Natural killer cell (primary cell): ENCODE data around the gene ZMAT5. TPM values are rescaled to one million over a fixed set of nuclear protein-coding genes. Genes with fewer than 3 reads are reported as not detected.
A peak's percentile ranks its signal among the peaks of the same experiment; 100 is the strongest.

ENCODE experiments used
- ATAC-seq, 3 donors: fragments of 150-1000 bp in 2 of 3; fragments of 200-7000 bp in 1 of 3; cut with Tn5 transposase; 1 replicate in 1 of 3; 2 replicates in 2 of 3; pipeline ENCODE4 v1.10.0; 2021; ENCODE audit warnings: mild to moderate bottlenecking in 2 of 3, moderate library complexity in 2 of 3
- DNase-seq, 2 donors: peaks; one replicate each; pipeline versions ENCODE4 v3.0.0 to v3.0.0-alpha.2; 2013 to 2021; ENCODE audit warnings: mixed read lengths in 1 of 2
- H3K27ac ChIP-seq: one replicate; pipeline ENCODE4 v1.5.1; 2013; ENCODE audit warnings: mild to moderate bottlenecking, low read length
- H3K27me3 ChIP-seq: one replicate; pipeline ENCODE4 v1.6.1; 2013; ENCODE audit warnings: low read length; ENCODE audit not compliant: control insufficient read depth, insufficient read depth
- H3K36me3 ChIP-seq: one replicate; pipeline ENCODE4 v1.6.1; 2013; ENCODE audit warnings: low read length; ENCODE audit not compliant: control insufficient read depth, insufficient read depth
- H3K4me1 ChIP-seq: one replicate; pipeline ENCODE4 v1.6.1; 2013; ENCODE audit warnings: low read length; ENCODE audit not compliant: control insufficient read depth, insufficient read depth
- H3K4me3 ChIP-seq: one replicate; pipeline ENCODE4 v1.5.1; 2013; ENCODE audit warnings: low read length
- H3K9me3 ChIP-seq: one replicate; pipeline ENCODE4 v1.6.1; 2013; ENCODE audit warnings: low read length; ENCODE audit not compliant: control insufficient read depth, insufficient read depth
- H3K27ac Mint-ChIP-seq, 2 donors: one replicate each; pipeline ENCODE4 v1.8.0; 2022; ENCODE audit warnings: mild to moderate bottlenecking in 2 of 2, mixed read lengths in 2 of 2, moderate library complexity in 1 of 2
- H3K27me3 Mint-ChIP-seq, 2 donors: one replicate each; pipeline ENCODE4 v1.8.0; 2022; ENCODE audit warnings: low read depth in 2 of 2, mixed read lengths in 2 of 2
- H3K36me3 Mint-ChIP-seq: one replicate; pipeline ENCODE4 v1.8.0; 2022; ENCODE audit warnings: mixed read lengths
- H3K4me1 Mint-ChIP-seq, 2 donors: one replicate each; pipeline ENCODE4 v1.8.0; 2022; ENCODE audit warnings: mixed read lengths in 2 of 2
- H3K4me3 Mint-ChIP-seq: one replicate; pipeline ENCODE4 v1.8.0; 2022; ENCODE audit warnings: mild to moderate bottlenecking, moderate library complexity, mixed read lengths
- H3K9me3 Mint-ChIP-seq, 2 donors: one replicate each; pipeline ENCODE4 v1.8.0; 2022; ENCODE audit warnings: mixed read lengths in 2 of 2
- WGBS: methylation state at CpG from one replicate; pipeline ENCODE4 v1.1.7; 2013; ENCODE audit warnings: missing lambda C conversion rate; ENCODE audit not compliant: insufficient coverage; 5-methylcytosine and 5-hydroxymethylcytosine counted together
- intact Hi-C: fragments of 100-400 bp; cut with micrococcal nuclease; formaldehyde crosslinking; loops from one replicate; pipeline ENCODE4 v1.14.2; 2022
- total RNA-seq, 4 donors: library from RNA; stranded (reverse); fragments of 120-200 nt in 1 of 4; gene quantifications; one replicate each; pipeline versions ENCODE4 v1.2.3 to v1.2.4, GENCODE V29; 2013 to 2022
- TF ChIP-seq, protein P1 (sequence below): fragments of 200-600 bp; IDR thresholded peaks from one replicate; pipeline ENCODE4 v1.8.0; 2022; ENCODE audit warnings: antibody characterized with exemption

ZMAT5 gene
- total RNA-seq, 3 donors from 2014 or later (not counting 1 experiment from before 2014, with no cell fraction given): 15.9 to 20.0 (median 16.0) TPM

DNA sequence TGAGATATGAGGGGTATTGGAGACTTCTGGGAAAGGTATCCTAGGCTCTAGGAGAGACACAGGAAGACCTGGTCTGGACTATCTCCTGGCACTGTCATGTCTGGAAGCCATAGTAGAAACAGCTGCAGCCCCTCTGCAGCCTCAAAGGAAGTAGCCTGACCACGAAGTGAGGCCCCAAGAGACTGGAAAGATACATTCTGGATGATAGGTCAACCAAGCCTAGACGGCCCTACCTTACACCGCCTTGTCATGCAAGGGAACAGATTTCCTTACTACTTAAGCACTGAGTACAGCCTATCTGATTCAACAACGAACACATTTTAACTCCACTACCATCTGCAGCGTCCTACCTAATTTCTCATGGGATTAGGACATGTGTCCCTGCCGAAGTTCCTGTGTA lies 31.5 kb upstream of the ZMAT5 start:
- Mint-ChIP-seq H3K4me3 (no peak overlapping the region), H3K9me3 (no peaks in the 10 kb centered on the region), H3K27me3 (no peaks in the 10 kb centered on the region), H3K36me3 (peaks cover 7% of the 10 kb centered on the region), H3K27ac (peak overlapping the region in 1 of 2 donors; percentile 52), H3K4me1 (no peaks in the 10 kb centered on the region)
- intact Hi-C loops: no loop called here
- no peaks in the 10 kb centered on the region for H3K27me3 ChIP-seq
- 60% methylated on average over 6 of the region's 6 CpGs for WGBS
- H3K4me1 ChIP-seq: peaks cover 24% of the 10 kb centered on the region
- H3K4me3 ChIP-seq: no peak overlapping the region
- no peaks in the 10 kb centered on the region for H3K9me3 ChIP-seq
- DNase-seq: no peak
- H3K36me3 ChIP-seq: peaks cover 67% of the 10 kb centered on the region
- no peak for ATAC-seq
- TF ChIP-seq, protein P1, sequence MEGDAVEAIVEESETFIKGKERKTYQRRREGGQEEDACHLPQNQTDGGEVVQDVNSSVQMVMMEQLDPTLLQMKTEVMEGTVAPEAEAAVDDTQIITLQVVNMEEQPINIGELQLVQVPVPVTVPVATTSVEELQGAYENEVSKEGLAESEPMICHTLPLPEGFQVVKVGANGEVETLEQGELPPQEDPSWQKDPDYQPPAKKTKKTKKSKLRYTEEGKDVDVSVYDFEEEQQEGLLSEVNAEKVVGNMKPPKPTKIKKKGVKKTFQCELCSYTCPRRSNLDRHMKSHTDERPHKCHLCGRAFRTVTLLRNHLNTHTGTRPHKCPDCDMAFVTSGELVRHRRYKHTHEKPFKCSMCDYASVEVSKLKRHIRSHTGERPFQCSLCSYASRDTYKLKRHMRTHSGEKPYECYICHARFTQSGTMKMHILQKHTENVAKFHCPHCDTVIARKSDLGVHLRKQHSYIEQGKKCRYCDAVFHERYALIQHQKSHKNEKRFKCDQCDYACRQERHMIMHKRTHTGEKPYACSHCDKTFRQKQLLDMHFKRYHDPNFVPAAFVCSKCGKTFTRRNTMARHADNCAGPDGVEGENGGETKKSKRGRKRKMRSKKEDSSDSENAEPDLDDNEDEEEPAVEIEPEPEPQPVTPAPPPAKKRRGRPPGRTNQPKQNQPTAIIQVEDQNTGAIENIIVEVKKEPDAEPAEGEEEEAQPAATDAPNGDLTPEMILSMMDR: no peak
- H3K27ac ChIP-seq: no peak overlapping the region

DNA sequence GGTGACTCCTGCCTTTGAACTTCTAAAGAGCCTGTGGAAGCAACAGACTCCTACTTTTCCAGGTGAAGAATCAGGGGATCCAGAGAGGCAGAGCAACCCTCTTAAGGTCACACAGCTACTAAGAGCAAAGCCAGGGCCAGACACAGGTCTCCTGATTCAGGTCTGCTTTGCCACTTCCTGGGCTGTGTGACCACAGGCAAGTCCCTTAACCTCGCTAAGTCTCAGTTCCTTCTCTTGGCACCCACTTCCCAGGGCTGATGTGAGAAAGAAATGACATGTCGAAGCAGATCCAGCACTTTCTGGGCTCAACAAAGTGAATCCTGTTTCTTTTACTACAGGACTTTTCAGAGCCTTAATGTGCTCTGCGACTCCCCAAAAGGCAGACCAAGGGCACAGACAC lies 30.5 kb upstream of the ZMAT5 start:
- H3K36me3 Mint-ChIP-seq: peaks cover 7% of the 10 kb centered on the region
- Histone ChIP-seq H3K27me3 (no peaks in the 10 kb centered on the region), H3K4me3 (no peak overlapping the region), H3K4me1 (peaks cover 24% of the 10 kb centered on the region), H3K27ac (no peak overlapping the region), H3K9me3 (no peaks in the 10 kb centered on the region), H3K36me3 (peaks cover 71% of the 10 kb centered on the region)
- DNase-seq (no peak), ATAC-seq (no peak)
- 75% methylated on average over 3 of the region's 3 CpGs for WGBS
- H3K4me1 Mint-ChIP-seq: no peaks in the 10 kb centered on the region
- no peaks in the 10 kb centered on the region for H3K27me3 Mint-ChIP-seq
- H3K4me3 Mint-ChIP-seq: no peak overlapping the region
- H3K9me3 Mint-ChIP-seq: no peaks in the 10 kb centered on the region
- TF ChIP-seq, protein P1: no peak
- no peak overlapping the region for H3K27ac Mint-ChIP-seq
- intact Hi-C loops: no loop called here

DNA sequence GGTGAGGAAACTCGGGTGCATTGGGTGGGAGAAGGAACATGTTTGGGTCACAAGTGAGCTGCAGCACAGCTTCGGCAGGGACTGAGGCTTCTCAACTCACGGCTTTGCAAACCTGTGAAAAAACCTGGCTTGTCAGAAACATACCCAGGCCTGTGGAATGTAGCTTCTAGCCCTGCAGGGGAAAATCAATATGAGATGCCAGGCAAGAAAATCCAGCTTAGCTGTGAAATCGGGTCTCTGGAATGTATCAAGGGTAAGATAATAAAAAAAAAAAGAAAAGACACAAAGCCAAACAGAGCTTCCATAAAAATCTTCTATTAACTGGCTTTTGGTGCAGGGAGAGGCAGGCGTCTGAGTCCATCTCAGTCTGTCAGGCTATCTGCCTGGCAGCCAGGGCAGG lies 28.9 kb upstream of the ZMAT5 start:
- Mint-ChIP-seq H3K36me3 (peaks cover 7% of the 10 kb centered on the region), H3K27ac (no peak overlapping the region), H3K27me3 (no peaks in the 10 kb centered on the region), H3K4me3 (no peak overlapping the region), H3K9me3 (no peaks in the 10 kb centered on the region), H3K4me1 (no peaks in the 10 kb centered on the region)
- WGBS: 93% methylated on average over 4 of the region's 5 CpGs
- Histone ChIP-seq H3K4me3 (no peak overlapping the region), H3K27me3 (no peaks in the 10 kb centered on the region), H3K27ac (no peak overlapping the region), H3K9me3 (no peaks in the 10 kb centered on the region), H3K36me3 (peaks cover 62% of the 10 kb centered on the region), H3K4me1 (peaks cover 24% of the 10 kb centered on the region)
- TF ChIP-seq, protein P1: no peak
- DNase-seq (no peak), ATAC-seq (no peak)
- intact Hi-C loops: no loop called here

DNA sequence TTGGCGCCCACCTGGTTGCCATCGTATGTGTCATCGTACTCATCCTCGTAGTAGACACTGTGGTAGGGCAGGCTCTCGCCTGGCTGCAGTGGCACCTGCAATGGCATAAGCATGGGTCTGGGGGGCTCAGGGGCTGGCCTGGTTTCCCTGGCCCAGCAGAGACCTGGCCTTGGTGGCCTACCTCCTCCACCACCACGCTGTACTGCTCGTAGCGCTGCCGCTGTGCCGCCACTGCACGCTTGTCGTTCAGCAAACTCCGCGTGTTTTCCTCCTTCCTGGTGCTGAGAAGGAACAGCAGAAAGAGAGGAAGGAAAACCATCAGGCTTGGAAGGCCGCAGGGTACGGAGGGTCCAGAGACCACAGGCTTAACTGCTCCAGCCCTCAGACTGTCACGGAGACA lies 26.6 kb upstream of the ZMAT5 start:
- no peak overlapping the region for H3K27ac ChIP-seq
- intact Hi-C loops: no loop called here
- H3K27me3 ChIP-seq: no peaks in the 10 kb centered on the region
- Mint-ChIP-seq H3K9me3 (no peaks in the 10 kb centered on the region), H3K4me1 (no peaks in the 10 kb centered on the region), H3K4me3 (no peak overlapping the region), H3K27me3 (no peaks in the 10 kb centered on the region), H3K27ac (no peak overlapping the region), H3K36me3 (peaks cover 4% of the 10 kb centered on the region)
- DNase-seq: no peak
- 97% methylated on average over 17 of the region's 17 CpGs for WGBS
- TF ChIP-seq, protein P1: no peak
- no peak for ATAC-seq
- H3K4me1 ChIP-seq: peaks cover 16% of the 10 kb centered on the region
- no peak overlapping the region for H3K4me3 ChIP-seq
- no peaks in the 10 kb centered on the region for H3K9me3 ChIP-seq
- H3K36me3 ChIP-seq: peaks cover 61% of the 10 kb centered on the region
